NOMO-1 treated with dmso at 0.1 percent for 144 hours (cell line): ENCODE data around the gene CUL9.
A peak's percentile ranks its signal among the peaks of the same experiment; 100 is the strongest.

Experiments
- DNase-seq: peaks from one replicate; lab custom pipeline; 2025; ENCODE audit not compliant: unreplicated experiment; lab: John Stamatoyannopoulos, UW

CUL9 gene

DNA sequence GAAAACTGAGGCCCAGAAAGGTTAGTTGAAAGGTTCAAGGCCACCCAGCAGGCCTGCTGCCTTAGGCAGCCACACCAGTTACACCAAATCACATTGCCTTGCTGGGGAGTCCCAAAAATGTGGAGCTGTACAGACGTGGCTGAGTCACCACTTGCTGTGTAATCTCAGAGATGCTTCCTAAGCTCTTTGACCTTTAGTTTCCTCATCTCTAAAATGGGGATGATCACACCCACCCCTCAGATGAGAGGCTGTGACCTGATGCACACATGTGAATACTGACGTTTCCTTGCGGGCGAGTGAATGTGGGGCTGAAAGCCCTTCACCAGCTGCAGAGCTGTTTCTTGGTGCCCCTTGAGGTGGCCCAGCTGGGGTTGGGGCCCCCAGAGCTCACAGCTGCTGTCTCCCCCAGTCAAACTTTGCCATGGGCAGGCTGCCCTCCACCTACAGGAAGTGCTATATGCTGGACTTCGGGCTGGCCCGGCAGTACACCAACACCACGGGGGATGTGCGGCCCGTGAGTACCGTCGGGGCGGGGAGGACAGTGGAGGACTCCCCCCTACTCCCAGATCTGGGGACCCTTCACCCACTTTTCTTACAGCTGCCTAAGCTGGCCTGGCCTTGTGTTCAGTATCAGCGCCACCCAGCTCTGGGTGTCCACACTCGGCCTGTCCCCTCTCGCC lies 72.3 kb downstream of the CUL9 start:
- no peak for DNase-seq

DNA sequence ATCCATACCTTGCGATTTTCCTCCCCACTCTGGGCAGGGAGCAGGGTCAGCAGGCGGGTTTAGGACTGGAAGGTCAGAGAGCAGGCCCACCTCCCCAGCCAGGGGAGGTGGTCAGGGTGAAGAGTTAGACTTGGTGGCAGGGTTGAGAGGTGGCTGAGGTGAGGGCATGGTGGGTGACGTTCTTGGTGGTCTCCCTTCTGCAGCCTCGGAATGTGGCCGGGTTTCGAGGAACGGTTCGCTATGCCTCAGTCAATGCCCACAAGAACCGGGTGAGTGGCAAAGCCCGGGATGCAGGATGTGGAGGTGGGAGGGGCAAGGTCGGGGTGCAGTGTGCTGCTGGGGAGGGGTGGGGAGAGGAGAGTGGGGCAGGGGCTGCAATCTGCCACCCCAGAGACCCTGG lies 72.8 kb downstream of the CUL9 start:
- no peak for DNase-seq

DNA sequence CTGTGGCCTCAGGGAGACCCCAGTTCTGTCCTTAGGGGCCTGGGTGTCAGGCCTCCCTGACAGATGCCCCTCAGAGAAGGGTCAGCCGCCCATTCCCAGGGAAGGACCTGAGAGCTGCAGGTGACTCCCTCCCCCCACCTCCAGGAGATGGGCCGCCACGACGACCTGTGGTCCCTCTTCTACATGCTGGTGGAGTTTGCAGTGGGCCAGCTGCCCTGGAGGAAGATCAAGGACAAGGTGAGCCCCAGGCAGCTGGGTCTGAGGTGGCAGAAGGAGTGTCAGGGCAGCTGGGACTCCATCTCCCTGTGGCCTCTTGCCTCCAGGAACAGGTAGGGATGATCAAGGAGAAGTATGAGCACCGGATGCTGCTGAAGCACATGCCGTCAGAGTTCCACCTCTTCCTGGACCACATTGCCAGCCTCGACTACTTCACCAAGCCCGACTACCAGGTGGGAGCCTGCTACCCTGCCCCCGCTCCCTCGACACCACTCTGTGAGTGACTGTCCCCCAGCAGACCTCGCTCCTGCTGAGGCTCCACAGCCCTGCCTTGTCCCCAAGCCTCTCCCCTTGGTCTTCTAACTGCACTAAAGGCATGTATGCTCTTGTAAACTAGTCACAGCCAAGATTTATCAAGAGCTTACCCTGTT lies 73.5 kb downstream of the CUL9 start:
- no peak for DNase-seq

DNA sequence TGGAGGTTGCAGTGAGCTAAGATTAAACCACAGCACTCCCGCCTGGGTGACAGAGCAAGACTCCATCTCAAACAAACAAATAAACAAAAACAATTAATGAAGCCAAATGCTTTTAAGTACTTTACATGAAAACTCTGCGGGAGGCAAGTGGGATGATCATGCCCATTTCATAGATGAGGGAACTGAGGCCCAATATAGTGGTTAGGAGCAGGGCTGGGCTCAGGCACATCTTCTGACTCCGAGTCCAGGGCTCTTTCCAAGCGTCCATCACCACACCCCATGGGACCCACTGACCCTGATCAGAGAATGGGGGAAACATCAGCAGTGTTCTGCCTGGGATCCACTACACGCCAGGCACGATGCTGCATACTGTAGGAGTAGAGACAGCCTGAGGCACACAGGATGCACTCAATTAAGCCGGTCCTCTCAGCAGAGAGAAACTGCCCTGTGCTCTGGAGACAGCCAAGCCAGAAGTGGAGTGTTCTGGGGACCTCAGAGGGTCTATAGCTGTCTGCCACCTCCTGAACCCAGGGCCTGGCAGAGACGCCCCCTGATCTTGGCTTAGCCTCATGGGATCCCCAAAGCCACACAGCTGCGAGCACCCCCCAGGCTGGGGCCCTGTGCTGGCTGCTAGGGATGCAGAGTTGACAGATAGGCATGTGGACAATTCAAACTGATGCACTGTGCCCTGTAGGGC lies 74.8 kb downstream of the CUL9 start:
- no peak for DNase-seq

DNA sequence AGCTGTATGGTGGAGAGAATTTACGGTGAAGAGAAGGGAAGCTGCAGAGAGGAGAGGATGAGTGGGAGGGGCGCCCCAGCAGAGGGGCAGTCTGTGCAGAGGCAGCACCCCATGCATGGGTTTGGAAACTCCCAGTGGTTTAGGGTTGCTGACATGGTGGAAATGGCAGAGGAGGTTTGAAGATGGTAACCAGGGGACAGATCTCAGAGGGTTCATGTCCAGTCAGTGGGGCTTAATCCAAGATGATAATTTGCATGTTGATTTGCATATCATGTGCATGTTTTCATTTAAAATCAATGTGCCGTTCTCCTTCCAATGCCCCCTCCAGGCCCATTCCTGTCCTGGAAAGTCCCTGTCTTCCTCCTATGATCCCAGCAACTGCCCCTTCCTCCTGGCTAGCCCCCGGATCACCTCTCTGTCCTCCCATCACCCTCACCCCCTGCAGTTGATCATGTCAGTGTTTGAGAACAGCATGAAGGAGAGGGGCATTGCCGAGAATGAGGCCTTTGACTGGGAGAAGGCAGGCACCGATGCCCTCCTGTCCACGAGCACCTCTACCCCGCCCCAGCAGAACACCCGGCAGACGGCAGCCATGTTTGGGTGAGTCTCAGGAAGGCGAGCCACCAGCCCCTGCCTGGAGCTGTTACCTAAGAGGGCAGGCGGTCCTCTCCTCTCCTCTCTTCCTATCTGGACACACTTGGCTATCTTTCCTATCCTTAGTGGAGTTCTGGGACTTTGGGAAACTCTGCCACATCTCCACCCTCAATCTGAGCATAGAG lies 75.6 kb downstream of the CUL9 start:
- DNase-seq: no peak

DNA sequence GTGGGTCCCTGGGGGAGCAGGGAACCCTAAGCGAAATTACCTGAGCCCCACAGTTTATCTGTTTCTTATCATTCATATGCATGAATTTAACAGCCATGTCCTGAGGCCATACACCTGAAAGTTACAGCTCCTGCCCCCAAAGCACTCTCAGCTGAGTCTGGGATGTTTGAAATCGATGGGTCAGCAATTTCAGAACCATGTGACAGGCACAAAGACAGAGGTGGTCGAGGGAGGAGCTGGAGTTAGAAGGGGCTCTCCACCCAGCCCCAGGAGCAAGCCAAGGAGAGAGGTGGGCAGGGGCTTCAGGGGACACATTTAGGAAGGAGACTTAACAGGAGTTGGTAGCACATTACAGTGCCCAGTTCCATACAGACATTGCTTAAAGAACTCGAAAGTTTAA lies 76.2 kb downstream of the CUL9 start:
- DNase-seq: no peak

DNA sequence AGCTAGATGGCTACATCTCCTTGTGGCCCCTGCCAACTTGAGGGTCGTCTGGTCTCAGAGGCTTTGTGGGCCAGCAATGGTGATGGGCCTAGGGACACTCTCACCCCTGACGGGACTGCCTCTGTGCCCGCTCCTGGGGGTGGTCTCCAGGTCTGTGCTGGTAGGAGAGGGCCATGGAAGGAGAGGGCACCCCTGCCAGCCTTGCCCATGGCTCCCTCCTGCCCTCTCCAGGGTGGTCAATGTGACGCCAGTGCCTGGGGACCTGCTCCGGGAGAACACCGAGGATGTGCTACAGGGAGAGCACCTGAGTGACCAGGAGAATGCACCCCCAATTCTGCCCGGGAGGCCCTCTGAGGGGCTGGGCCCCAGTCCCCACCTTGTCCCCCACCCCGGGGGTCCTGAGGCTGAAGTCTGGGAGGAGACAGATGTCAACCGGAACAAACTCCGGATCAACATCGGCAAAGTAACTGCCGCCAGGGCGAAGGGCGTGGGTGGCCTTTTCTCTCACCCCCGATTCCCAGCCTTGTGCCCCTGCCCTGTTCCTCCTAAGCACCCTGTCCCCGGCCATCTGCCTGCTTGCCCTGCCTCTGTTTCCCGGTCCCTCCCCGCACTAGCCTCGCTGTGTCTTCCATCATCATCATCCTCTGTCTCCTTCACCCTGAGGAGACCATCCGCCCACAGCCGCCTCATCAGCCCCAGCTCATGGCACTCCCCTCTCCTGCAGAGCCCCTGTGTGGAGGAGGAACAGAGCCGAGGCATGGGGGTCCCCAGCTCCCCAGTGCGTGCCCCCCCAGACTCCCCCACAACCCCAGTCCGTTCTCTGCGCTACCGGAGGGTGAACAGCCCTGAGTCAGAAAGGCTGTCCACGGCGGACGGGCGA lies 77.1 kb downstream of the CUL9 start:
- no peak for DNase-seq

DNA sequence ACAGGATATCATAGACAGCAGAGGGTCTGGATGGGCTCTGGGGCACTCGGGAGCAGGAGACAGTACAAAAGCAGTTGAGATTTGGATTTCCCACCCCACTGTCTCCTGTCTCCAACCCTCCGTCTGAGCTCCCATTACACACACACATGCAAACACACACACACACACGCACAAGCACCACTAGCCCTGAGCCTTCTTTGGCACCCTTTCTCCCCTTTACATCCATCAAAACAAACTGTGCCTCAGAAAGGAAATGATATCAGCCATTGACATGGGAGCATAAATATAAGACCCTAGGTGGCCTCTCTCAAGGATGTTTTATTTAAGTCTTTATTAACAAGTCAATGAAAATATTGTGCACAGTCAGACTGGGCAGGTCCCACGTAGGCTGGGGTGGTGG lies 78.8 kb downstream of the CUL9 start:
- DNase-seq: no peak

DNA sequence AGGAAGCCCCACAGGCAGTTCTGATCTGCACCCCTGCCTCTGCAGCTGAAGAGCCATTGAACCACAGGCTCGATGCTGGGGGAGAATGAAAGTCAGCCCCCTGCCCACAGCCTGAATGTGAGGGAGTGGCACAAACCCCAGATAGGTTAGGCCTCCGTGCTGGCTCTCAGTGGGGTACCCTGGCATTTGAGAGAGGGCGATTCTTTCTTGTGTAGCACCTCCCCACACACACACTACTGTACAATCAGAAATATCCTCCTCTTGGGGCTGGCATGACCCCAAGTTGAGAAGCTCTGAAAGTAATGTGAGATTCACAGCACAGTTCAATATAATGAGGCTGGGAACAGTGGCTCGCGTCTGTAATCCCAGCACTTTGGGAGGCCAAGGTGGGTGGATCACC lies 79.2 kb downstream of the CUL9 start:
- DNase-seq: no peak

DNA sequence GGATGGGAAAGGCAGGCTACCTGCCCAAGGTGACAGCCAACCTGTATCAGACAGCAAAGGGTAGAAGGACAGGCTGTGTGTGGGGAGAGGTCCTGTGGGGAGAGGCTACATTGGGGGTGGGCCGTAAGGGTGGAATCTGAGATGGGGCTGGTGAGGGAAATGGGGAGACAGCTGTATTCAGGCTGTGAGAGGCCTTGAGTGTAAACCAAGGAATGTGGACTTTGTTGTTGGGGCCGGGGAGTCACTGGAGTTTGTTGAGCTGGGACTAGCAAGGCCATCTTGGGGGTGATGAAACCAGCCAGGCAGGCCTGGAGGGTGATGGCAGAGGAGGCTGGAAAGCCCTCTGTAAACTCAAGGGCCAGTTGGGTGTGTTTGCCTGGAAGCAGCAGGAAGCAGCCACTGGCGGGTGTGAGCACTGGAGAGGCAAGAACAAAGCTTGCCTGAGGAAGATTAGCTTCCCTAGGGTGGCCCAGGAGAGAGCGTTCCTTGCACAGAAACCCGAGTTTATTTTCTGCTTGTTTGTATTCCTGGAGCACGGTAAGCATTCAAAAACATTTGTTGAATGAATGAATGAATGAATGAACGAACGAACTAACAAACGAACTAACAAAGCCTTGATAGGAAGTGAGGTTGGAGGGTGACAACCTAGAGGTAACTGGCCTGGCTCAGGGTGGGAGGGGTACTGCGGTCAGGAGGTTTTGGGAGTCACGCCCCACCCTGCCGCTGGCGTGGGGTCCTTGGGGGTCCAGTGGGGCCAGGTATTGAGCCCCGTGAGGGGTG lies 80.2 kb downstream of the CUL9 start:
- no peak for DNase-seq

DNA sequence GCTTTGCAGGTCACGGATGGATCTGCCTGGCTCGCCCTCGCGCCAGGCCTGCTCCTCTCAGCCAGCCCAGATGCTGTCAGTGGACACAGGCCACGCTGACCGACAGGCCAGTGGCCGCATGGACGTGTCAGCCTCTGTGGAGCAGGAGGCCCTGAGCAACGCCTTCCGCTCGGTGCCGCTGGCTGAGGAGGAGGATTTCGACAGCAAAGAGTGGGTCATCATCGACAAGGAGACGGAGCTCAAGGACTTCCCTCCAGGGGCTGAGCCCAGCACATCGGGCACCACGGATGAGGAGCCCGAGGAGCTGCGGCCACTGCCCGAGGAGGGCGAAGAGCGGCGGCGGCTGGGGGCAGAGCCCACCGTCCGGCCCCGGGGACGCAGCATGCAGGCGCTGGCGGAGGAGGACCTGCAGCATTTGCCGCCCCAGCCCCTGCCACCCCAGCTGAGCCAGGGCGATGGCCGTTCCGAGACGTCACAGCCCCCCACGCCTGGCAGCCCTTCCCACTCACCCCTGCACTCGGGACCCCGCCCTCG lies 80.9 kb downstream of the CUL9 start:
- no peak for DNase-seq

DNA sequence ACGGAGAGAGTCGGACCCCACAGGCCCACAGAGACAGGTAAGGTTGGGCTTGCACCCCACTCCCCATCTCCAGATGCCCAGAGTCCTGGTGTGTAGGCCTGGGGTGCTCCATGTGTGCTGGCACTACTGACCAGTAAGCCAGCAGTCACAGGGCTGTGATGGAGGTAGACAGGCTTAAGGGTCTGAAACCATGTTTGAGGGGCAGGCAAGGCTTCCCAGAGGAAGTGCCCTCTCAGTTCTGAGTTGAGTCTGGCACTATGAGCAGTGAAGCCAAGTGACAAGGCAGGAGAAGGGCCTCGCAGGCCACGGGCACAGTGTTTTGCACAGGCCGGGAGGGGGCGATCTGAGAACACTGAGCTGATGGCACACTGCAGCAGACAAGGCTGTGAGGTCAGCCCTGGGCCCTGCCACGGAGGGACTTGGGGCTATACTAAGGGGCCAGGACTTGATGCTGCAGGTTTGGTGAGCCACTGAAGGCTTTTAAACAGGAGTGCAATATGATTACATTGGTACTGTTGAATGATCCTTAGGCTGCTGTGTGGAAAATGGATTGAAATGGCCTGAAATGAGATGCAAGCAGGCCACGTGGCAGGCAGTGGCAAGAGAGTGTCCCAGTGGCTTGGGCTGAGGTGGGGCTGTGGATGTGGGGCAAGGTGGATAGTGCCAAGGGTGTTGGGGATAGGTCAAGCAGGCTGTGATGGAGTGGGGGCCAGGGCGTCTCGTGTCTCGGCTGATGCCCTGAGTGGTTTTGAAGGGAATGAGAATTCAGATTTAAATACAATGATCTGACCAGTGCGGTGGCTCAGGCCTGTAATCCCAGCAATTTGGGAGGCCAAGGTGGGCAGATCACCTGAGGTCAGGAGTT lies 81.5 kb downstream of the CUL9 start:
- DNase-seq: peak; percentile 44

DNA sequence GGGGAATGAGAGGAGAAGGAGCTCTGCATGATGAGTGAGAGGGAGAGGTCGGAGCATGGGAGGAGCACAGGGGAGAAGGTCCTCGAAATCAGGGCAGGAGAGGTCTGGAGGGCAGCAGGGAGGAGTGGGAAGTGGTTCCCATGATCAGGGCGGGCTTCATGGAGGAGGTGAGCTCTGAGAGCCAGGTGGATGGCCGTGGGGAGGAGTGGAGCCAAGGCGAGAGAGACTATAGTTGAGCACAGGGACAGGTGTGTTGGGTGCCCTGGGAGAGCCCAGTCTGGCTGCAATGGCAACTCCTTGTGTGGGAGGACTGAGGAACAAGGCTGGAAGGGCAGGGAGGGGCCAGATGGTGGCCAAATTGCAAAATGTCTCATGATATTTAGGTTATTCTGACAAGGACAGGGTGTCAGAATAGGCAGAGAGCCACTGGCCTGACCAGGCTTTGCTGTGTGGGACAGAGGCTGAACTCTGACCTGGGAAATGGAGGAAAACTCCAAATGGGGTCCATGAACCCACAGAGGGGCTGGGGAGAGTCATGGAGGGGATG lies 82.7 kb downstream of the CUL9 start:
- DNase-seq: no peak

DNA sequence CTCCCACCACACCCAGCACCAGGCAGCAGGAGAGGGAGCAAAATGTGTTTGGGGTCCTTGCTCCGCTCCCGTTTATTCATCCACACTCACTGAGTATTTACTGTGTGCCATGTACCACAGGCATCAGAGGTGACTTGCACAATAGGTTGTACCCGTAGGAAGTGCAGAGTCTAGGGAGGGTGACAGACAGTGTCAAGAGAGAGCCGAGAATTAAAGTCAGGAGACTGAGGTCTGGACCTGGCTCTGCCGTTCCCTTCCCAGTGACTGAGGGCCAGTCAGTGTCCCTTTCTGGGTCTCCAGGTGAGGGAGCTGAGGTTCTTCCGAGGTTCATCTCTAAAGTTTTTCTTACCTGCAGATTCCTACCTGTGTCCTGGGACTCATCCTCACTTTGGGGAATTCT lies 83.6 kb downstream of the CUL9 start:
- DNase-seq: no peak

DNA sequence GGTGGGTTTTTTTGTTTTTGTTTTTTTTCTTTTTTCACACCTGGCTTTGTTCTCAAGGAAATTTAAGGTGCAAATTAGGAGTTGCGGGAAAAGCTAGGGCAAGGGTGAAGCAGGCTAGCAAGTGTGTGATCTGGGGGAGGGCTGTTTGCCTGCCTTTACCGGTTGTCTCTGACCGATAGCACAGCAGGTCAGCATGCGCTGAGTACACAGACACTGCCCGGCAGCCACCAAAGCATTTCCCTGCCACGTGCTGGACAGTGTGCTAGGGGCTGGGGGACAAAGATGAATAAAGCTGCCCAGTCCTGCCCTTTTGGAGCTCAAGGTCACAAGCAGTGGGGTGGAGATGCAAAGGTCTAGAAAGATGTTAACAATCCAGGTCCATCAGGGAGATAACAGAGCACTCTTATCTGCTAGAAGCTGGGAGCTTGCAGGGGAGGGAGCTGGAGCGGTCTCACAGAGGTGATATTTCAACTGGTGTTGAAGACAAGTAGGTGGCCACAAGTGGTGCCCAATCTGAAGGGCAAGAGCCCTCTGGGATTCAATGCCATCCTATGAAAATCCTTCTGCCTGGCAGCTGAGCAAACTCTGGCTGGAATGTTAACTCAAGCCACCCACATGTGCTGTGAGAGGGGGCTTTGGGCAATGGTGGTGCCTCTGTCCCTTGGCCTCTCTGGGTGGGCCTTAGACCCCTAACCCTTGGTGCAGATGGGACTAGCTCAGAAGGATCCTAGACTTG lies 85.8 kb downstream of the CUL9 start:
- no peak for DNase-seq

DNA sequence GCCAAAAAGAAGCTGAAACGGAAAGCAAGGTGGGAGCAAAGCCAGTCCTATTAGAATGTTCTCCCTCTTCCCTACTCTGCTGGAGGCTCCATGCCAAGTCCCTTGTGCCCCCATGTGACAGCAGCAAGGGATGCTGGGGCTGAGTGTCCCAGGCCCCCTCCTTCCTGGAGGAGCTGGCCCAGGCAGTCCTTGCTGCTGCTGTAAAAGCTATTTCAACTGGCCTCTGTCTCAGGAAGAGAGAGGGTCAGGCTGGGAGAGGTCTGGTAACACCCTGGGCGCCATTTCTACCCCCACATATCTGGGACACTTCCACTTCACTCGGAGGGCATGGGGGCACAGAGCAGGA lies 86.3 kb downstream of the CUL9 start:
- no peak for DNase-seq

DNA sequence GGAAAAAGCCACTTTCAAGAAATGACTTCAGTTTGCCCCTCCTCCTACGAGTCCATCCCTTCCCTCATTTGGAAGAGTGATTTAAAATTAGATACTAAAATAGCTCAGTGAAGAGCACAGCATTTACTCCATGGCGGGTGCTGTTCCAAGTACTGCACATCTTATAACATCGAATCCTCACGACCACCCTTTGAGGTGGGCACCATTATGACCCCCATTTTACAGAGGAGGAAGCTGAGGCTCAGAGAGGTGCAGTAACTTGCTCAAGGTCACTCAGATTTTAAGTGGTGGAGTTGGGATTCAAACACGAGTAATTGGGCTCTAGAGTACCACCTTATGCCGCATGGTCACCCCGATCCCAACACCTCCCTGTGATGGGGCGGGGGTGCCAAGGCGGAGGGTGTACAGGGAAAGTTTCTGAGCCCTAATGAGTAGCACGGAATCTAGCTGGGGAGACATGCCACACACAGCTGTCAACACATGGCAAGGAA lies 86.8 kb downstream of the CUL9 start:
- no peak for DNase-seq
